K562 (cell line): ENCODE data around the gene ATXN7L1.

Experiments used
- ATF3 ChIP-seq, 2 experiments: fragments of 450-650 bp in 1 of 2; sonication (generic) in 1 of 2; formaldehyde crosslinking in 1 of 2; IDR thresholded peaks in 1 of 2; conservative IDR thresholded peaks in 1 of 2; 2 replicates each; pipeline versions ENCODE4 v1.6.1 to v1.8.1; 2016 to 2023; ENCODE audit warnings: mild to moderate bottlenecking in 2 of 2, moderate library complexity in 2 of 2, inconsistent platforms in 1 of 2, missing genetic modification reagents in 1 of 2
- ELF1 ChIP-seq: fragments of 200-800 bp; sonication (Bioruptor generic); IDR thresholded peaks from 2 replicates; pipeline ENCODE4 v1.6.1; 2016; ENCODE audit warnings: missing genetic modification characterization, missing compliant biosample characterization
- MAX ChIP-seq: sonication (generic); formaldehyde crosslinking; IDR thresholded peaks from 2 replicates; pipeline ENCODE4 v1.9.0; 2022; ENCODE audit warnings: mild to moderate bottlenecking, missing genetic modification reagents
- NCOA1 ChIP-seq: fragments of 450-650 bp; IDR thresholded peaks from 2 replicates; pipeline ENCODE4 v1.6.1; 2016; ENCODE audit warnings: low read depth
- NFRKB ChIP-seq: fragments of 450-650 bp; IDR thresholded peaks from 2 replicates; pipeline ENCODE4 v1.6.1; 2016; ENCODE audit warnings: low read depth
- POLR2A ChIP-seq: fragments of 450-650 bp; conservative IDR thresholded peaks from 2 replicates; pipeline ENCODE4 v1.6.1; 2016
- SP1 ChIP-seq: sonication (generic); formaldehyde crosslinking; IDR thresholded peaks from 2 replicates; pipeline ENCODE4 v1.8.1; 2022; ENCODE audit warnings: mild to moderate bottlenecking, missing genetic modification reagents
- ZBTB8A ChIP-seq: fragments of 450-650 bp; IDR thresholded peaks from 2 replicates; pipeline ENCODE4 v1.6.1; 2018; ENCODE audit warnings: mild to moderate bottlenecking, moderate library complexity; ENCODE audit not compliant: partially characterized antibody
- ZNF354B ChIP-seq: fragments of 250-450 bp; sonication (Bioruptor Pico); IDR thresholded peaks from 2 replicates; pipeline ENCODE4 v1.4.0; 2020
- TF ChIP-seq, protein P1 (sequence below): fragments of 250-450 bp; sonication (Bioruptor Pico); IDR thresholded peaks from 2 replicates; pipeline ENCODE4 v1.4.0; 2020
- TF ChIP-seq, protein P2 (sequence below), 3 experiments: IDR thresholded peaks in 2 of 3; conservative IDR thresholded peaks in 1 of 3; 2 replicates each; pipeline ENCODE4 v1.5.1; 2011 to 2012; ENCODE audit warnings: low read length in 3 of 3, mild to moderate bottlenecking in 3 of 3, control low read depth in 2 of 3, improper control_type of control experiment in 1 of 3, inconsistent platforms in 1 of 3, low read depth in 1 of 3, mixed read lengths in 1 of 3, moderate library complexity in 1 of 3; ENCODE audit not compliant: insufficient read depth in 2 of 3

- TF ChIP-seq SP1 (CRISPR knock-in tag): no peak
- no peak for TF ChIP-seq ATF3 (IDR thresholded peaks at IDR 0.05)
- TF ChIP-seq ATF3 (CRISPR knock-in tag; conservative IDR thresholded peaks at IDR 0.05): no peak
- no peak for TF ChIP-seq POLR2A
- TF ChIP-seq, protein P1, sequence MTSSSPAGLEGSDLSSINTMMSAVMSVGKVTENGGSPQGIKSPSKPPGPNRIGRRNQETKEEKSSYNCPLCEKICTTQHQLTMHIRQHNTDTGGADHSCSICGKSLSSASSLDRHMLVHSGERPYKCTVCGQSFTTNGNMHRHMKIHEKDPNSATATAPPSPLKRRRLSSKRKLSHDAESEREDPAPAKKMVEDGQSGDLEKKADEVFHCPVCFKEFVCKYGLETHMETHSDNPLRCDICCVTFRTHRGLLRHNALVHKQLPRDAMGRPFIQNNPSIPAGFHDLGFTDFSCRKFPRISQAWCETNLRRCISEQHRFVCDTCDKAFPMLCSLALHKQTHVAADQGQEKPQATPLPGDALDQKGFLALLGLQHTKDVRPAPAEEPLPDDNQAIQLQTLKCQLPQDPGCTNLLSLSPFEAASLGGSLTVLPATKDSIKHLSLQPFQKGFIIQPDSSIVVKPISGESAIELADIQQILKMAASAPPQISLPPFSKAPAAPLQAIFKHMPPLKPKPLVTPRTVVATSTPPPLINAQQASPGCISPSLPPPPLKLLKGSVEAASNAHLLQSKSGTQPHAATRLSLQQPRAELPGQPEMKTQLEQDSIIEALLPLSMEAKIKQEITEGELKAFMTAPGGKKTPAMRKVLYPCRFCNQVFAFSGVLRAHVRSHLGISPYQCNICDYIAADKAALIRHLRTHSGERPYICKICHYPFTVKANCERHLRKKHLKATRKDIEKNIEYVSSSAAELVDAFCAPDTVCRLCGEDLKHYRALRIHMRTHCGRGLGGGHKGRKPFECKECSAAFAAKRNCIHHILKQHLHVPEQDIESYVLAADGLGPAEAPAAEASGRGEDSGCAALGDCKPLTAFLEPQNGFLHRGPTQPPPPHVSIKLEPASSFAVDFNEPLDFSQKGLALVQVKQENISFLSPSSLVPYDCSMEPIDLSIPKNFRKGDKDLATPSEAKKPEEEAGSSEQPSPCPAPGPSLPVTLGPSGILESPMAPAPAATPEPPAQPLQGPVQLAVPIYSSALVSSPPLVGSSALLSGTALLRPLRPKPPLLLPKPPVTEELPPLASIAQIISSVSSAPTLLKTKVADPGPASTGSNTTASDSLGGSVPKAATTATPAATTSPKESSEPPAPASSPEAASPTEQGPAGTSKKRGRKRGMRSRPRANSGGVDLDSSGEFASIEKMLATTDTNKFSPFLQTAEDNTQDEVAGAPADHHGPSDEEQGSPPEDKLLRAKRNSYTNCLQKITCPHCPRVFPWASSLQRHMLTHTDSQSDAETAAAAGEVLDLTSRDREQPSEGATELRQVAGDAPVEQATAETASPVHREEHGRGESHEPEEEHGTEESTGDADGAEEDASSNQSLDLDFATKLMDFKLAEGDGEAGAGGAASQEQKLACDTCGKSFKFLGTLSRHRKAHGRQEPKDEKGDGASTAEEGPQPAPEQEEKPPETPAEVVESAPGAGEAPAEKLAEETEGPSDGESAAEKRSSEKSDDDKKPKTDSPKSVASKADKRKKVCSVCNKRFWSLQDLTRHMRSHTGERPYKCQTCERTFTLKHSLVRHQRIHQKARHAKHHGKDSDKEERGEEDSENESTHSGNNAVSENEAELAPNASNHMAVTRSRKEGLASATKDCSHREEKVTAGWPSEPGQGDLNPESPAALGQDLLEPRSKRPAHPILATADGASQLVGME (CRISPR knock-in tag): no peak
- no peak for TF ChIP-seq ZBTB8A
- TF ChIP-seq, protein P2, sequence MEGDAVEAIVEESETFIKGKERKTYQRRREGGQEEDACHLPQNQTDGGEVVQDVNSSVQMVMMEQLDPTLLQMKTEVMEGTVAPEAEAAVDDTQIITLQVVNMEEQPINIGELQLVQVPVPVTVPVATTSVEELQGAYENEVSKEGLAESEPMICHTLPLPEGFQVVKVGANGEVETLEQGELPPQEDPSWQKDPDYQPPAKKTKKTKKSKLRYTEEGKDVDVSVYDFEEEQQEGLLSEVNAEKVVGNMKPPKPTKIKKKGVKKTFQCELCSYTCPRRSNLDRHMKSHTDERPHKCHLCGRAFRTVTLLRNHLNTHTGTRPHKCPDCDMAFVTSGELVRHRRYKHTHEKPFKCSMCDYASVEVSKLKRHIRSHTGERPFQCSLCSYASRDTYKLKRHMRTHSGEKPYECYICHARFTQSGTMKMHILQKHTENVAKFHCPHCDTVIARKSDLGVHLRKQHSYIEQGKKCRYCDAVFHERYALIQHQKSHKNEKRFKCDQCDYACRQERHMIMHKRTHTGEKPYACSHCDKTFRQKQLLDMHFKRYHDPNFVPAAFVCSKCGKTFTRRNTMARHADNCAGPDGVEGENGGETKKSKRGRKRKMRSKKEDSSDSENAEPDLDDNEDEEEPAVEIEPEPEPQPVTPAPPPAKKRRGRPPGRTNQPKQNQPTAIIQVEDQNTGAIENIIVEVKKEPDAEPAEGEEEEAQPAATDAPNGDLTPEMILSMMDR (IDR thresholded peaks at IDR 0.05 in 2 of 3, conservative IDR thresholded peaks at IDR 0.05 in 1 of 3; ENCODE audit: insufficient read depth in 2 of 3, low read depth in 1 of 3, low read length in 3 of 3): no peak; a peak in 1 of 6 replicates
- TF ChIP-seq NFRKB: no peak
- TF ChIP-seq MAX (CRISPR knock-in tag): no peak
- no peak for TF ChIP-seq ZNF354B
- TF ChIP-seq ELF1 (tag): no peak
- no peak for TF ChIP-seq NCOA1
Observed at GRCh38 chr7:105748701-105749100, 127.7 kb downstream of the ATXN7L1 start.
